Central memory CD8-positive, alpha-beta T cell (primary cell): ENCODE results near the gene RRP36.

ENCODE experiments used
- ATAC-seq: fragments of 150-1000 bp; cut with Tn5 transposase; replicated peaks from 2 replicates; pipeline ENCODE4 v1.10.0; 2022; ENCODE audit warnings: mild to moderate bottlenecking, moderate FRiP score, moderate number of reproducible peaks; ENCODE audit not compliant: poor library complexity, severe bottlenecking; ENCODE audit errors: extremely low read depth
- DNase-seq, 2 donors: peaks; one replicate each; pipeline ENCODE4 v3.0.0; 2021; ENCODE audit warnings: low spot score in 2 of 2
- H3K27ac Mint-ChIP-seq: one replicate; pipeline ENCODE4 v1.8.0; 2022; ENCODE audit warnings: low read depth, mild to moderate bottlenecking, moderate library complexity, mixed read lengths
- H3K27me3 Mint-ChIP-seq: one replicate; pipeline ENCODE4 v1.8.0; 2022; ENCODE audit warnings: mixed read lengths
- H3K36me3 Mint-ChIP-seq: one replicate; pipeline ENCODE4 v1.8.0; 2022; ENCODE audit warnings: mild to moderate bottlenecking, moderate library complexity, mixed read lengths; ENCODE audit not compliant: insufficient read depth
- H3K4me1 Mint-ChIP-seq: one replicate; pipeline ENCODE4 v1.8.0; 2022; ENCODE audit warnings: mixed read lengths
- H3K4me3 Mint-ChIP-seq: one replicate; pipeline ENCODE4 v1.8.0; 2022; ENCODE audit warnings: mild to moderate bottlenecking, moderate library complexity, mixed read lengths
- H3K9me3 Mint-ChIP-seq: one replicate; pipeline ENCODE4 v1.8.0; 2022; ENCODE audit warnings: mixed read lengths

RRP36 gene, protein sequence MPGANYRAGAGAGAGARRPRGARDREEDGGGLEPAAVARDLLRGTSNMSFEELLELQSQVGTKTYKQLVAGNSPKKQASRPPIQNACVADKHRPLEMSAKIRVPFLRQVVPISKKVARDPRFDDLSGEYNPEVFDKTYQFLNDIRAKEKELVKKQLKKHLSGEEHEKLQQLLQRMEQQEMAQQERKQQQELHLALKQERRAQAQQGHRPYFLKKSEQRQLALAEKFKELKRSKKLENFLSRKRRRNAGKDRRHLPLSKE

DNA sequence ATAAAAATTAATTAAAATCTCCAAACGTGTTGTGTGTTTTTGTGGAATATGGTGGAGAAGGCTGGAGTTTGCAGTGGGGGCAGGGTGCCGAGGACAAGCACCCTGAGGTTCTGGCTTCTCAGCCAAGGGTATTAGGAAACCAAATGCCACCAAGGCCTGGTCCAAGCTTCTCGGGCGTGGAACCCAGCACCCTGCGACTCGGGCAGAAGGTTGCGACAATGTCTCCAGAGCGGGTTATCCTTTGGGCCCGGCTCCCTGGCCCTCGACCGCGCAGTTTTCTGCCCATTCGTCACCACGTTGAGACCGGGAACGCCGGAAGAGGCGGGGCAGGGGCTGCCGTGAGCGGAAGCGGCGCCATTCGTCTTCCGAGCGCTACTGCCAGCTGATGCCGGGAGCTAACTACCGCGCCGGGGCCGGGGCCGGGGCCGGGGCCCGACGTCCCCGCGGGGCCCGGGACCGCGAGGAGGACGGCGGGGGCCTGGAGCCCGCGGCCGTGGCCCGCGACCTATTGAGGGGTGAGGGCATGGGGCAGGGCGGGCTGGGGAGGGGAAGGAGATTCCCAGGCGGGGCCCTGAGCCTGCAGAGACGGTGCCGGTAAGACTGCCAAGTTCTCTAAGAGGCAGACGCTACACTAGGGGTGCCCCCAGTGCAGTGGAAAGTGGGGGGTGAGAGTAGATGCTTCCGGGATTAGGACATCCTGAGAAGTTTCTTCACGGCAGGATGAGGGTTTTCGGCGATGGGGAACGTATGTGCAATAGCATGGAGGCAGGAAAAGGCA, at the start of gene RRP36:
RRP36 (plus strand) TSS at position 354 of the 778 bp plus-strand sequence; CDS start at position 386, 32 bp downstream.
- Mint-ChIP-seq H3K36me3 (peaks cover 28% of the 10 kb centered on the region), H3K9me3 (no peaks in the 10 kb centered on the region), H3K4me1 (peaks cover 21% of the 10 kb centered on the region), H3K4me3 (peak within 1 kb of the TSS; percentile 89), H3K27ac (peak within 1 kb of the TSS; percentile 58), H3K27me3 (no peaks in the 10 kb centered on the region)
- ATAC-seq (peak; percentile 78), DNase-seq (peak; percentile 28 to 31)

DNA sequence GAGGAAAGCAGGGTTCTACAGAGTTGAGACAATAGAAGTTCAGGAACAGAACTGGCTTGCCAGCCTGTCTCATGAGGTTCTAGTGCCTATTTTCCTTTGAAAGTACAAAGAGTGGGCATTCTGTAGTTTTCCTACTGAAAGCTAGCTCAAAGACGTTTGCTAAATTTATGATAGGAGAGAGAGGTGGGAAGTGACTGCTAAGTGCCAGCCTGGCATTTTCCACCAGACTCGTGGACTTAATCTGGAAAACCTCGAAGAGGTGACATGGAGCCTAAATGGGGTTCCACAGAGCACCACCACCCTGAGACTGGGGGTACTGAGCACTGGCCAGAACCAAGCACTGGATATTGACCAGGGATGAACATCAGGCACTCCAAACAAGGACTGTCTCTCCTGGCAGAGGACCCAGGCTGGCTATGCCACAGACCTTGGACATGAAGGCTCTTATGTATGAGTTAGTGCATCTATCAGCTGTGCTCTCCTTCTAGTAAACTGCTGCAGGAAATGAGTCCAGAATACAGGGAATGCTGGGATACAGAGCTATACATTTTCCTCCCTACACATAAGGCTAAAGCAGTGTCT, 49.6 kb upstream of the RRP36 start:
- H3K4me1 Mint-ChIP-seq: peaks cover 16% of the 10 kb centered on the region
- H3K36me3 Mint-ChIP-seq: peaks cover 2% of the 10 kb centered on the region
- ATAC-seq (no peak), DNase-seq (no peak)
- H3K4me3 Mint-ChIP-seq: no peak overlapping the region
- H3K27ac Mint-ChIP-seq: no peak overlapping the region
- no peaks in the 10 kb centered on the region for H3K9me3 Mint-ChIP-seq
- no peaks in the 10 kb centered on the region for H3K27me3 Mint-ChIP-seq

DNA sequence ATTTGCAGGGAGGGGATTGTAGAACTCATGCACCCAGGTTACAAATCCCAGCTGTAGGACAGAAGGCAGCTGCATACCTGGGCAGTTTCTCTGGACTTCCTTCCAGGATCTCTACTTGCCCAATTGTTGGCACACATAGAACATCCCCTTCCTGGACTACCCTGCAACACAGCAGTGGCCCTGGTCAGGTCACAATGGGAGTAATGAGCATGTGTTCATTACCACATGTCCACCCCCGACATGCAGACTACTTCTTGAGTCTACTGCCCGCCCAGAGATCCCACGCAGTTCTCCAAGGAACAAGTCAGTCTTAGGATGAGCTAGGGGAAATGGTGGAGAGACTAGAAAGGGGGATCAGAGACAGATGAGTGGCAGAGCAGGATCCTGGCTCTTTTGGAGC, 47.5 kb upstream of the RRP36 start:
- H3K36me3 Mint-ChIP-seq: peaks cover 7% of the 10 kb centered on the region
- no peaks in the 10 kb centered on the region for H3K27me3 Mint-ChIP-seq
- DNase-seq (no peak), ATAC-seq (no peak)
- no peak overlapping the region for H3K27ac Mint-ChIP-seq
- H3K9me3 Mint-ChIP-seq: no peaks in the 10 kb centered on the region
- no peak overlapping the region for H3K4me3 Mint-ChIP-seq
- peaks cover 29% of the 10 kb centered on the region for H3K4me1 Mint-ChIP-seq

DNA sequence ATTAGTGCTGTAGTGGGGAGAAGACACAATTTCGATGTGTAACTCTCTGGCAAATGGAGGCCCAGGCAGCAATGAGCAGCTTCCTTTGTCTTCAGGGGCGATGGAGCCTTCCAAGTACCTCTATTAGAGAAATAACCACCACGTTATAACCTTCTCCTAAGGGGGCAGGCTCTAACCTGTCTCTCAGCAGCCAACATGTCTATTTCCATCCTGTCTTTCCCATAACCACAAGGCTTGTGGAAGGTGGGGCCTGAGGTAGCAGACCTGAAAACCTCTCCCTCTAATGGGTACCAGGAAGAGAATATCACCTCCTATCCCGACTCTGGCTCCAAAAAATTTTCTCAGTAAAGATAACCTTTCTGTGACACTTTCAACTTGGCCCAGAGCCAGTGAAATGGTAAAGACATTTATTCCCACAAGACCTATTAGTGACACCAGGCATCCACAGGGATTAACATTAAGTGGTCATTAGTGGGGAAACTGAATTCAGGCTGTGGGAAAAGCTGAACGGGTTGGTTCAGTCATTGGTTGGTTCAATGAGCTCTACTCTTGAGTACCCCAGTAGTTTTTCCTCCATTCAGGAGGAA, 46.4 kb upstream of the RRP36 start:
- Mint-ChIP-seq H3K36me3 (peaks cover 14% of the 10 kb centered on the region), H3K27ac (peak overlapping the region; percentile 55), H3K27me3 (no peaks in the 10 kb centered on the region), H3K4me3 (no peak overlapping the region), H3K9me3 (no peaks in the 10 kb centered on the region), H3K4me1 (peaks cover 40% of the 10 kb centered on the region)
- DNase-seq (no peak), ATAC-seq (no peak)

DNA sequence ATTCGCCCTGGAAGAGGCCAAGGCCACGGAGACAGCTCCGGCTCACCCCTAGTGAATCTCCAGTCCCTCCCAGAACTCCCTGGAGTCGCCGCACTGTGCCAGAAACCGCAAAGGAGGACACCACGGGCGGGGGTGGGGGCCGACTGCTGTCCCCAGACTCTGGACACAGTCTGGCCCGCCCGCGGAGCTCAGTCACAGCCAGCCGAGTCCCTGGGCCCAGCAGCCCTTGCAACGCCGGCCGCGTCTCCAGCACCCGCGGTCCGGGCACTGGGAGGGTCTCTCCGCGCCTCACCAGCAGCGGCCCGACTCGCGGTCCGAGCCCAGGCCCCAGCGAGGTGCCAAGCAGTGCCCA, 43.0 kb upstream of the RRP36 start:
- H3K4me3 Mint-ChIP-seq: peak overlapping the region; percentile 89
- peaks cover 41% of the 10 kb centered on the region for H3K4me1 Mint-ChIP-seq
- DNase-seq (no peak), ATAC-seq (no peak)
- peak overlapping the region; percentile 93 for H3K27ac Mint-ChIP-seq
- H3K27me3 Mint-ChIP-seq: no peaks in the 10 kb centered on the region
- H3K36me3 Mint-ChIP-seq: peaks cover 16% of the 10 kb centered on the region
- H3K9me3 Mint-ChIP-seq: no peaks in the 10 kb centered on the region

DNA sequence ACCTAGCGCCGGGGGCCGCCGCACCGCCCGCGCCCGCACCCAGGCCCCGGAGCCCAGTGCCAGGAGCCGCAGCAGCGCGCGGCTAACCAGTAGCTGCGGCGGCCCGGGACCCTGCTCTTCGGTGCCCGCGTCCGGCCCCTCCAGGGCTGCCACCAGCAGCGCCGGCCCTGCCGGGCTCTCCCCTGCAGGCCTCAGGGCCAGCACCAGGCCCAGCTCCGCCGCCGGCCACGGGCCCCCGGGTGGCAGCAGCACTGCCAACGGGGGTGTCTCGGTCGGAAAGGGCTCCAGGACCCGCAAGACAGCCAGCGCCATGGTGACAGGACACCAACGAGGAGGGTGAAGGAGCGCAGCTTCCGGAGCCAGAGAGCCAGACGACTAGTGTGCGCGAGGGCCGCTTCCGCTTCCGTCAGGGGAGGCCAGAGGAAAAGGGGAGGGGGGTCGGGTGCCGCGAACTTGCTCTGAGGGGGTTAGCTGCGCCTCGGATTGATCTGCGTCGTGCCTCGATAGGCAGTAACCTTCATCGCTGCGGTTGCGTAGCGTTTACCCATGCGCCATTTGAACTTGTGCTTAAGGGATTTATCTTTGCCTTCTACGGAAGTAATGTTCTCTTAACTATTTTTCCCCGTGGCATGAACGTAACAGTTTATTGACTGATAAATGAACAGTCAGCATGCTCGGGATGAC, 42.4 kb upstream of the RRP36 start, which contains the start of gene PEX6:
PEX6 (minus strand) TSS at position 343 of the 684 bp plus-strand sequence; CDS start at position 312, 31 bp downstream.
- DNase-seq (peak; percentile 82 to 86), ATAC-seq (peak; percentile 98)
- Mint-ChIP-seq H3K36me3 (peaks cover 16% of the 10 kb centered on the region), H3K27ac (peak within 1 kb of the TSS; percentile 93), H3K4me1 (peaks cover 42% of the 10 kb centered on the region), H3K4me3 (peak within 1 kb of the TSS; percentile 89), H3K9me3 (no peaks in the 10 kb centered on the region), H3K27me3 (no peaks in the 10 kb centered on the region)

DNA sequence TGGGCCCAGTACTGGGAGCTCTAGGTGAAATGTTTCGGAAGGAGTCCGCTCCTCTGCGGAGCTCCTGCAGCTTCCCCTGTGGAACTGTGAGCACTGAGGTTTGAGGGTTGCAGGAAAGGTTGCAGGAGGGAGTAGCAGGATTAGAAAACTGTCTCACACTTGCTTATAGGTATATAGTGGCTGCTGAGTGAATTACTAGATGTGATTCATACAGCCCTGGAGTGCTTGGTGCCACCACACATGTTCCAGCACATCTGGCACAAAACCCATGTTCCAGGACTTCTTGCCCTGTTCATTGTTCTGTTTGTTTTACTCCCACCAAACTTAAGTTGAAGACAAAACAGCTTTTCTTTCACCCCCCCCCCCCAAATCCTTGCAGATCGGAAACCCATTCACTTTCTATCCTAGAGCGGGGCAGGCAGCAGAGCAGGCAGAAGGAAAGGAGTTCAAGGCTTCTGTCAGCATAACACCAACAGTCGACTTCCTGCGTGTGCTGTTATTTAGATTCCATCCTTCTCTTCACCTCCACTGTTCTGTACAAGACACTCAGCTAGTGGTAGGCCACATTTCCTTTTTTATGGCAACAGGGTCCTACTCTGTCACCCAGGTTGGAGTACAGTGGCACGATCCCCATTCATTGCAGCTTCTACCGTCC, 41.8 kb upstream of the RRP36 start:
- DNase-seq (peak in 1 of 2 donors; percentile 15), ATAC-seq (peak; percentile 11)
- H3K36me3 Mint-ChIP-seq: peaks cover 21% of the 10 kb centered on the region
- H3K27ac Mint-ChIP-seq: peak overlapping the region; percentile 93
- no peaks in the 10 kb centered on the region for H3K27me3 Mint-ChIP-seq
- H3K4me3 Mint-ChIP-seq: peak overlapping the region; percentile 89
- no peaks in the 10 kb centered on the region for H3K9me3 Mint-ChIP-seq
- H3K4me1 Mint-ChIP-seq: peaks cover 43% of the 10 kb centered on the region

DNA sequence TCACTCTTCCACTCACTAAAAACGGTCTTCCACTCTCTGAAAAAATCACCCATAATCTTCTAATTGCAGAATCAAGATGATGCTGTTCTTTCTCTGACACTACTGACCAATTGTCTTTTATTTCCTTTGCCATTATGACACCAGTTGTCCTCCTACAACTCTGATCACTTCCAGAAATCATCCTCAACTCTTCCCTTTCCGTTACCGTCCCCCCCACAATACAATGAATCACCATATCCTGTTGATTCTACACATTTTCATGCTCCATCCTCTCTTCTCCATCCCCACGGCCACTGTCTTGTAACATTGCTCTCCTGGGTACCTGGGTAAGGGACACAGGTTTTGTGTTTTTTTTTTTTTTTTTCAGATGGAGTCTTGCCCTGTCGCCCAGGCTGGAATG, 39.6 kb upstream of the RRP36 start:
- peaks cover 52% of the 10 kb centered on the region for H3K4me1 Mint-ChIP-seq
- H3K27me3 Mint-ChIP-seq: no peaks in the 10 kb centered on the region
- DNase-seq (no peak), ATAC-seq (no peak)
- H3K36me3 Mint-ChIP-seq: peaks cover 23% of the 10 kb centered on the region
- no peak overlapping the region for H3K4me3 Mint-ChIP-seq
- H3K9me3 Mint-ChIP-seq: no peaks in the 10 kb centered on the region
- H3K27ac Mint-ChIP-seq: no peak overlapping the region

DNA sequence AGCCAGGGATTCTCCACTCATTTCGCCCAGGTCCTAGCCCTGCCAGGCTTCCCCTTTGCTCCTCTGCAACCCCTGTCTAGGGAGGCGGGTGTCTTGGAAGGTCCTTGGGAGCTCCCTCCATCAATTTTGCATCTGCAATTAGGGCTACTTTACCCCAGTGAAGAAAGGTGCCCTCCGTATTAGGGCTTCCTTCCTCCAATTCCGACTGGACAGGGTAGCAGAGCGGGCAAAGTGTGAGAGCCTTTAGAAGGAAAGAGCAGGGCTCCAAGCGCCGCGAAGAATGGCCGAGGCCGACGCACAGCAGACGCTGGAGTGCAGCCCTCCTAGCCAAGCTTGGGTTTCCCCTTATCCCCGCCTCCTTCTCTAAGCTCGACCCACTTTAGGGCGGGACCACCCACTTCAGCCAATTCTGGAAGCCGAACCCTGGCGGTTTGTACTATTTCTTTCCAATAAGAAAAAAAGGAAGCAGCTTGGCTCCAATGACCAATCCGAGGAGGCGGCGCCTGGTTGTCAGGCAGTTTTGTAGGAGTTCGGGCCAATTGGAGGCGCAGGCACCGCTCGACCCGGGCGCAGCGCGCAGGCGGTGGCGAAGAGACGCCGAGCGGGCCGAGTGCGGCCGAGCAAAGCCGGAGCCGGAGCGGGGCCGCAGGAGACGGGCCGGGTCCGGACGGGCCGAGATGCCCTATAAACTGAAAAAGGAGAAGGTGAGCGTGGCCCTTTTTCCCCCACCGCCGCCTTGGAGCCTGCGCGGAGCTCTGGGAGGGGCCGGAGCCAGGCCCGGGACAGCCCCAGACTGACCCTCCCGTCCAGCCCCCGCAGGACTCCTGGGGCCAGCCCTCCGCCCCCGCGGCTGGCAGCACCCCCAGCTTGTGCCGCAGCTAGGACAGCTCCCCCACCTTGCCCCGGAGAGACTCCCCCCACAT, 37.2 kb upstream of the RRP36 start, which contains the start of gene PPP2R5D:
PPP2R5D (plus strand) TSS at position 570 of the 923 bp plus-strand sequence; CDS start at position 678, 108 bp downstream.
- H3K27ac Mint-ChIP-seq: peak within 1 kb of the TSS; percentile 90
- ATAC-seq (peak; percentile 96), DNase-seq (peak; percentile 96 to 98)
- H3K4me1 Mint-ChIP-seq: peaks cover 60% of the 10 kb centered on the region
- peaks cover 15% of the 10 kb centered on the region for H3K36me3 Mint-ChIP-seq
- peak within 1 kb of the TSS; percentile 89 for H3K4me3 Mint-ChIP-seq
- no peaks in the 10 kb centered on the region for H3K9me3 Mint-ChIP-seq
- no peaks in the 10 kb centered on the region for H3K27me3 Mint-ChIP-seq

DNA sequence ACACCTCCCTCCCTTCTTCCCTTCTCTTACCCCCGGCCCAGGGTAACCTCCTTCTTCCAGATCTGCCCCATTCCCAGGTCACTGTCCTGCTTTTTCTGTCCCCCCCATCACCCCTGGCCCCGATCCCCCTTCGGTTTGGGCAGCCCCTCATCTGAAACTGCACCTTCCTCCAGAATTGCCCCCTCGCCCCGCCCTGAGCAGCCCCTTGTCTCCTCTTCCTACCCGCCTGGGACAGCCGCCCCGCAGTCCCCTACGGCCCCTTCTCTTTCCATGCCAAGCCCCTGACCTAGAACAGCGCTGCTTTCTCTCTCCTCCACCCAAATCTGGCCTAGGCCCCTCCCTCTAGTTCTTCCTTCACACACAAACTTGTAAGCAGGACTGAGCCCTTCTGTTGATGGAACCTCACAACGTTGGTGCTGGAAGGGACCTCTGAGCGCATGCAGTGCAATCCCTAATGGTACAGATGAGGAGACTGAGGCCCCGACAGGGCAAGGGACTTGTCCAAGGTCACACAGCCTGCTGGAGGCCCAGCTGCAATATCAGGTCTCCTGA, 36.4 kb upstream of the RRP36 start:
- Mint-ChIP-seq H3K36me3 (peaks cover 12% of the 10 kb centered on the region), H3K27me3 (no peaks in the 10 kb centered on the region), H3K27ac (peak overlapping the region; percentile 90), H3K4me3 (peak overlapping the region; percentile 89), H3K4me1 (peaks cover 60% of the 10 kb centered on the region), H3K9me3 (no peaks in the 10 kb centered on the region)
- ATAC-seq (no peak), DNase-seq (no peak)
